NCI-H1694 (cell line): Measurements from ENCODE around the gene CYP27B1.

ENCODE experiments used
- DNase-seq: peaks from one replicate; lab custom pipeline; 2025; lab: John Stamatoyannopoulos, UW

CYP27B1 gene

GRCh38 chr12:57766464-57767304 is at the start of gene CYP27B1:
CYP27B1 (minus strand) TSS chr12:57767078; CDS start chr12:57767041, 37 bp downstream.
- no peak for DNase-seq

GRCh38 chr12:57816001-57816854 is 49.4 kb upstream of the CYP27B1 start:
- DNase-seq: peak; percentile 11

GRCh38 chr12:57815177-57816000 is 48.5 kb upstream of the CYP27B1 start:
- DNase-seq: no peak

- no peak for DNase-seq
These were observed 47.3 kb upstream of the CYP27B1 start for GRCh38 chr12:57813971-57814772.

GRCh38 chr12:57813111-57813970 is 46.5 kb upstream of the CYP27B1 start:
- no peak for DNase-seq

- no peak for DNase-seq
These were observed 44.3 kb upstream of the CYP27B1 start for GRCh38 chr12:57811028-57811755.

- no peak for DNase-seq
These were observed 43.6 kb upstream of the CYP27B1 start for GRCh38 chr12:57810450-57810849.

- DNase-seq: no peak
These were observed 42.5 kb upstream of the CYP27B1 start for GRCh38 chr12:57809425-57809824.

- DNase-seq: no peak
These were observed 41.5 kb upstream of the CYP27B1 start for GRCh38 chr12:57808351-57808750.

GRCh38 chr12:57807285-57807684 is 40.4 kb upstream of the CYP27B1 start:
- DNase-seq: no peak

GRCh38 chr12:57806677-57807076 is 39.8 kb upstream of the CYP27B1 start:
- no peak for DNase-seq

GRCh38 chr12:57803319-57803893 is 36.5 kb upstream of the CYP27B1 start:
- DNase-seq: peak; percentile 43

- no peak for DNase-seq
These were observed 35.7 kb upstream of the CYP27B1 start for GRCh38 chr12:57802607-57803006.

GRCh38 chr12:57800965-57801364 is 34.1 kb upstream of the CYP27B1 start:
- DNase-seq: no peak

GRCh38 chr12:57797933-57798332 is 31.1 kb upstream of the CYP27B1 start:
- no peak for DNase-seq

GRCh38 chr12:57796996-57797395 is 30.1 kb upstream of the CYP27B1 start:
- no peak for DNase-seq

GRCh38 chr12:57795354-57795753 is 28.5 kb upstream of the CYP27B1 start:
- no peak for DNase-seq

GRCh38 chr12:57793920-57794319 is 27.0 kb upstream of the CYP27B1 start:
- DNase-seq: no peak

GRCh38 chr12:57783861-57784260 is 17.0 kb upstream of the CYP27B1 start:
- DNase-seq: no peak
